ENCODE measurements around the gene TUBB. TPM values are rescaled to one million over a fixed set of nuclear protein-coding genes. Genes with fewer than 3 reads are reported as not detected.

The TUBB gene
- total RNA-seq, 1 experiment from 2014 or later: 1,837 TPM

Other genes with a start within 250 kb of the TUBB start
- 142 and 156 TPM in 2 replicates for gene HLA-E, start 230.8 kb upstream of the TUBB start, total RNA-seq (2014; rRNA removed; shearing (Covaris generic))
- 38.6 and 51.9 TPM in 2 replicates for gene GNL1, start 163.9 kb upstream of the TUBB start, total RNA-seq (2014; rRNA removed; shearing (Covaris generic))
- 6.9 and 9.6 TPM in 2 replicates for gene PRR3, start 163.1 kb upstream of the TUBB start, total RNA-seq (2014; rRNA removed; shearing (Covaris generic))
- gene ABCF1, start 148.9 kb upstream of the TUBB start, total RNA-seq (2014; rRNA removed; shearing (Covaris generic)): 38.9 and 42.9 TPM in 2 replicates
- gene PPP1R10, start 103.1 kb upstream of the TUBB start, total RNA-seq (2014; rRNA removed; shearing (Covaris generic)): 20.8 and 36.8 TPM in 2 replicates
- gene MRPS18B, start 102.5 kb upstream of the TUBB start, total RNA-seq (2014; rRNA removed; shearing (Covaris generic)): 78.4 and 122 TPM in 2 replicates
- 7.7 and 11.3 TPM in 2 replicates for gene ATAT1, start 93.5 kb upstream of the TUBB start, total RNA-seq (2014; rRNA removed; shearing (Covaris generic))
- gene C6orf136, start 73.2 kb upstream of the TUBB start, total RNA-seq (2014; rRNA removed; shearing (Covaris generic)): 7.1 and 7.4 TPM in 2 replicates
- gene DHX16, start 47.3 kb upstream of the TUBB start, total RNA-seq (2014; rRNA removed; shearing (Covaris generic)): 32.2 and 36.8 TPM in 2 replicates
- 77.4 and 83.9 TPM in 2 replicates for gene PPP1R18, start 33.7 kb upstream of the TUBB start, total RNA-seq (2014; rRNA removed; shearing (Covaris generic))
- 18.2 and 29.2 TPM in 2 replicates for gene NRM, start 29.4 kb upstream of the TUBB start, total RNA-seq (2014; rRNA removed; shearing (Covaris generic))
- gene MDC1, start 3.1 kb upstream of the TUBB start, total RNA-seq (2014; rRNA removed; shearing (Covaris generic)): 6.4 and 13.6 TPM in 2 replicates
- gene FLOT1, start 22.3 kb downstream of the TUBB start, total RNA-seq (2014; rRNA removed; shearing (Covaris generic)): 108 and 118 TPM in 2 replicates
- 377 and 410 TPM in 2 replicates for gene IER3, start 24.2 kb downstream of the TUBB start, total RNA-seq (2014; rRNA removed; shearing (Covaris generic))
- 12.0 and 16.6 TPM in 2 replicates for gene DDR1, start 164.2 kb downstream of the TUBB start, total RNA-seq (2014; rRNA removed; shearing (Covaris generic))
- gene GTF2H4, start 187.9 kb downstream of the TUBB start, total RNA-seq (2014; rRNA removed; shearing (Covaris generic)): 12.4 and 14.6 TPM in 2 replicates
- 9.5 and 9.6 TPM in 2 replicates for gene VARS2, start 193.9 kb downstream of the TUBB start, total RNA-seq (2014; rRNA removed; shearing (Covaris generic))
- 0.24 TPM in 1 of 2 replicates, not detected in the other for gene SFTA2, start 211.8 kb downstream of the TUBB start, total RNA-seq (2014; rRNA removed; shearing (Covaris generic))
- not detected in 2 replicates for gene MUCL3, start 220.6 kb downstream of the TUBB start, total RNA-seq (2014; rRNA removed; shearing (Covaris generic))

Measured in RPMI7951 (cell line).